Panc1 (cell line): ENCODE measurements around the gene HTRA3. TPM values are rescaled to one million over a fixed set of nuclear protein-coding genes. Genes with fewer than 3 reads are reported as not detected.
A peak's percentile ranks its signal among the peaks of the same experiment; 100 is the strongest.

Source experiments
- ATAC-seq: fragments of 200-7000 bp; cut with Tn5 transposase; 2 replicates; pipeline ENCODE4 v1.9.1; 2020; ENCODE audit warnings: mild to moderate bottlenecking, moderate library complexity
- BruUV-seq: library from RNA; stranded (reverse); fragments of 400-500 nt; replicated peaks from 2 replicates; lab custom pipeline; 2021; lab: Mats Ljungman, UMichigan
- CTCF ChIA-PET: fragments of 300-600 bp; sonication (Branson Sonifier 250); formaldehyde crosslinking; loops from one replicate; lab custom pipeline; 2022; ENCODE audit warnings: antibody characterized with exemption; lab: Charles Lee
- POLR2A ChIA-PET: fragments of 300-600 bp; sonication (Branson Sonifier 250); formaldehyde crosslinking; loops from one replicate; lab custom pipeline; 2022; ENCODE audit warnings: antibody characterized with exemption; lab: Charles Lee
- DNase-seq: peaks from one replicate; pipeline ENCODE4 v3.0.0-alpha.2; 2010; ENCODE audit warnings: low read depth, low spot score
- H3K27ac ChIP-seq: 2 replicates; pipeline ENCODE4 v1.5.1; 2011; ENCODE audit warnings: mild to moderate bottlenecking, low read length, inconsistent platforms
- H3K27me3 ChIP-seq: fragments of 200-500 bp; sonication (Bioruptor generic); 2 replicates; pipeline ENCODE4 v1.6.0; 2014; ENCODE audit warnings: low read length, inconsistent platforms; ENCODE audit not compliant: control insufficient read depth, insufficient read depth
- H3K36me3 ChIP-seq: fragments of 200-500 bp; sonication (Bioruptor generic); 2 replicates; pipeline ENCODE4 v1.5.1; 2014; ENCODE audit warnings: inconsistent platforms, mild to moderate bottlenecking, low read length, moderate library complexity; ENCODE audit not compliant: control insufficient read depth, insufficient read depth
- H3K4me1 ChIP-seq: 2 replicates; pipeline ENCODE4 v1.5.1; 2011; ENCODE audit warnings: inconsistent platforms, mild to moderate bottlenecking, low read length, moderate library complexity; ENCODE audit not compliant: control insufficient read depth, insufficient read depth
- H3K4me3 ChIP-seq, 2 experiments: 2 replicates each; pipeline ENCODE4 v1.5.1; 2011 to 2012; ENCODE audit warnings: low read depth in 2 of 2, low read length in 2 of 2, mild to moderate bottlenecking in 2 of 2, inconsistent platforms in 1 of 2, moderate library complexity in 1 of 2
- H3K9me3 ChIP-seq: fragments of 200-500 bp; sonication (Bioruptor generic); 2 replicates; pipeline ENCODE4 v1.5.1; 2014; ENCODE audit warnings: low read depth, mild to moderate bottlenecking, inconsistent platforms, low read length, moderate library complexity; ENCODE audit not compliant: control insufficient read depth, insufficient read depth
- CTCF ChIP-seq: fragments of 450-650 bp; IDR thresholded peaks from 2 replicates; pipeline ENCODE4 v1.5.1; 2017; ENCODE audit warnings: mild to moderate bottlenecking
- POLR2AphosphoS5 ChIP-seq: IDR thresholded peaks from 2 replicates; pipeline ENCODE4 v1.6.1; 2012; ENCODE audit warnings: mild to moderate bottlenecking, low read depth, low read length, moderate library complexity
- REST ChIP-seq, 2 experiments: IDR thresholded peaks; 2 replicates each; pipeline ENCODE4 v1.6.1; 2011 to 2012; ENCODE audit warnings: low read depth in 2 of 2, control low read depth in 1 of 2, low read length in 1 of 2, mild to moderate bottlenecking in 1 of 2, moderate library complexity in 1 of 2; ENCODE audit not compliant: insufficient read depth in 1 of 2
- SIN3A ChIP-seq: IDR thresholded peaks from 2 replicates; pipeline ENCODE4 v1.6.1; 2012; ENCODE audit warnings: low read depth, mild to moderate bottlenecking, low read length, moderate library complexity, borderline replicate concordance; ENCODE audit not compliant: insufficient read depth
- TCF7L2 ChIP-seq: IDR thresholded peaks from 2 replicates; pipeline ENCODE4 v1.6.1; 2011; ENCODE audit warnings: mild to moderate bottlenecking, low read depth, low read length, inconsistent platforms
- in situ Hi-C: cut with HindIII; loops from 2 replicates; pipeline ENCODE4 v1.10.0; 2016; ENCODE audit warnings: low sequenced_read_pairs, low pct_unique_long_range_greater_than_20kb
- intact Hi-C: fragments of 100-400 bp; cut with micrococcal nuclease; formaldehyde crosslinking; loops from one replicate; pipeline ENCODE4 v1.10.0; 2022; ENCODE audit not compliant: unreplicated experiment
- total RNA-seq: library from RNA; stranded (reverse); gene quantifications from one replicate; pipeline ENCODE4 v1.2.1, GENCODE V29; 2021; ENCODE audit not compliant: unreplicated experiment

Gene HTRA3
- total RNA-seq, 1 experiment from 2014 or later: 0.98 TPM

- H3K4me3 ChIP-seq: no peak overlapping the region
- no peaks in the 10 kb centered on the region; the same call in 1 of the 2 replicates for H3K4me1 ChIP-seq
- H3K27ac ChIP-seq: no peak overlapping the region
- H3K27me3 ChIP-seq: no peaks in the 10 kb centered on the region
- ATAC-seq: peak; percentile 51
- DNase-seq: no peak
- in situ Hi-C loops: no loop called here
- H3K9me3 ChIP-seq: no peaks in the 10 kb centered on the region
- POLR2A ChIA-PET: no interaction called here
- no TSS peak for BruUV-seq
- CTCF ChIA-PET: no interaction called here
- TF ChIP-seq POLR2AphosphoS5 (no peak), TCF7L2 (no peak), REST (IDR thresholded peaks at IDR 0.05; ENCODE audit: insufficient read depth in 1 of 2, low read depth in 2 of 2, low read length in 1 of 2) (no peak), CTCF (no peak), SIN3A (no peak)
- intact Hi-C loops: no loop called here
- H3K36me3 ChIP-seq: no peaks in the 10 kb centered on the region
Measured at GRCh38 chr4:8238036-8238511, 31.5 kb upstream of the HTRA3 start.

- in situ Hi-C loops (no loop called here), intact Hi-C loops (no loop called here)
- ChIA-PET CTCF (no interaction called here), POLR2A (no interaction called here)
- H3K27me3 ChIP-seq: no peaks in the 10 kb centered on the region
- no peak for DNase-seq
- no TSS peak for BruUV-seq
- H3K9me3 ChIP-seq: no peaks in the 10 kb centered on the region
- no peak overlapping the region for H3K27ac ChIP-seq
- ATAC-seq: peak; percentile 75
- TF ChIP-seq SIN3A: no peak
- peak; percentile 76 for TF ChIP-seq CTCF
- H3K4me3 ChIP-seq: no peak overlapping the region
- H3K36me3 ChIP-seq: no peaks in the 10 kb centered on the region
- H3K4me1 ChIP-seq: no peaks in the 10 kb centered on the region; the same call in 1 of the 2 replicates
Measured at GRCh38 chr4:8238515-8239053, 31.0 kb upstream of the HTRA3 start.
